SH-SY5Y (cell line): Measurements from ENCODE around the gene PTCD3.

Source experiments
- GATA2 ChIP-seq: IDR thresholded peaks from 2 replicates; pipeline ENCODE4 v1.6.1; 2011; ENCODE audit warnings: mild to moderate bottlenecking, low read depth, low read length
- GATA3 ChIP-seq: IDR thresholded peaks from 2 replicates; pipeline ENCODE4 v1.6.1; 2011; ENCODE audit warnings: low read depth, mild to moderate bottlenecking, low read length, moderate library complexity

GRCh38 chr2:86074811-86075210 lies 31.2 kb upstream of the PTCD3 start:
- TF ChIP-seq GATA2, result no peak
- TF ChIP-seq GATA3, result no peak
